MG63 (cell line): ENCODE data around the gene PTMS. TPM values are rescaled to one million over a fixed set of nuclear protein-coding genes. Genes with fewer than 3 reads are reported as not detected.
A peak's percentile ranks its signal among the peaks of the same experiment; 100 is the strongest.

Experiments used
- DNase-seq: peaks from one replicate; pipeline ENCODE4 v3.0.0-alpha.2; 2020
- H3K27me3 ChIP-seq: fragments of 250-450 bp; sonication (Bioruptor Pico); 2 replicates; pipeline ENCODE4 v1.5.1; 2020; ENCODE audit warnings: mild to moderate bottlenecking, moderate library complexity
- H3K36me3 ChIP-seq: fragments of 250-450 bp; sonication (Bioruptor Pico); 2 replicates; pipeline ENCODE4 v1.5.1; 2020; ENCODE audit warnings: mild to moderate bottlenecking, moderate library complexity
- H3K4me3 ChIP-seq: fragments of 250-450 bp; sonication (Bioruptor Pico); 2 replicates; pipeline ENCODE4 v1.5.1; 2020; ENCODE audit warnings: mild to moderate bottlenecking, moderate library complexity
- H3K9me3 ChIP-seq: fragments of 250-450 bp; sonication (Bioruptor Pico); 2 replicates; pipeline ENCODE4 v1.5.1; 2020; ENCODE audit warnings: mild to moderate bottlenecking, moderate library complexity
- total RNA-seq: library from RNA; depleted of rRNA; stranded (reverse); fragments of >200 nt; shearing (Covaris generic); gene quantifications from 2 replicates; pipeline ENCODE4 v1.2.3, GENCODE V29; 2014; ENCODE audit warnings: low replicate concordance

Gene PTMS
- total RNA-seq, 1 experiment from 2014 or later = 328 TPM

DNA sequence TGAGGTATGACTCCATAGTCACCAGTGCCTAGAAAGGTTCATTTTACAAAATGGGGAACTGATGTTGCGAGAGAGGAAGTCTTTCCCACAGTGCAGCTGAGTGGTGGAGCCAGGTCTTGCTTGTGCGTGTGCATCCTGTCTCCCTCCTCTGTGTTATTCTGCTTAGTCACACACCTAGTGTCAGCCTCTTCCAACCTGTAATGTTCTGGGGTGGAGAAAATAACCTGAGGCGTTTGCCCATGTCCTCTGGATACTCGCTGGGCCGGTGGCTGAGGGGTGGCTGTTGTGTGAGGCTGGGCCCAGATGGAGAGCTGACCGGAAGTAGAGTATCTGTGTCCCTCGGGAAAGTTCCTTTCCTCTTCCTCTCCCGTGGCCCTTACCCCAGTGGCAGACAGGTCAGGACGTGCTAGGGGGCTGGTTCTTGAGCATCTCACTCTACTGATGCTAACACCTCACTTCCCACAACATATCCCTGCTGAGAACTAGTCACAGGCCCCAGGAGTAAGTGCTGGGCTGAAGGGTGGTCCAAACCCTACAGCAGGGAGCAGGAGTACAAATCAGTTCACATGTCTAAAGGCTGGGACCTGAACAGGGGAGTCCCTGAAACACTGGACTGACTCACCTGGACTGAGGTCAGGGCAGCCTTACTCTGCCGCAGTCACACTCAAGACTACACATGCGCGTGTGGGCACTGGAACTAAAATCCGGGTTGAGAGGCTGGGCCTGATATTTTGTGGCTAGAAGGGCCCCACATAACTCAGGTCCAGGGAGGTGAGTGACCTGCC is 20.2 kb upstream of the PTMS start:
- no peak for DNase-seq
- Histone ChIP-seq H3K9me3 (no peaks in the 10 kb centered on the region), H3K36me3 (peaks cover 39% of the 10 kb centered on the region), H3K4me3 (no peak overlapping the region), H3K27me3 (no peaks in the 10 kb centered on the region)

DNA sequence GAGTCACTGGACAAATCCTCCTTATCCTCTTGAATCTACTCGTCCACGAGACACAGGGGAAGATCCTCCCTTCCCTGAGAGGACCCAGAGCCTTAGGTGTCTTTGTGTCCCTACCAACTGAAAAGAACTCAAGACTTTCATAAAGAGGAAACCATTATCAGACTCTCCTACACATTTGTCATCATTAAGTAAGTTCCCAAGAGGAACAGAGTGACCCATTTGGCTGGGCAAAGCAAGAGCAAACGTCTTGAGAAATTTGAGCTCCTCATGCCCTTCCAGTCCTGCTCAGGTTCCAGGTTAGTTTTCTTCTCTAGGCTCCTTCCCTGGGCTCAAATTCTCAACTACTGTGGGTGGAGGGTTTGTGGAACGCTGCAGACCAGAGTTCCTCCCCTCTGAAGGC is 18.9 kb upstream of the PTMS start:
- H3K27me3 ChIP-seq = no peaks in the 10 kb centered on the region
- H3K9me3 ChIP-seq = no peaks in the 10 kb centered on the region
- no peak for DNase-seq
- no peak overlapping the region for H3K4me3 ChIP-seq
- H3K36me3 ChIP-seq = peaks cover 51% of the 10 kb centered on the region

DNA sequence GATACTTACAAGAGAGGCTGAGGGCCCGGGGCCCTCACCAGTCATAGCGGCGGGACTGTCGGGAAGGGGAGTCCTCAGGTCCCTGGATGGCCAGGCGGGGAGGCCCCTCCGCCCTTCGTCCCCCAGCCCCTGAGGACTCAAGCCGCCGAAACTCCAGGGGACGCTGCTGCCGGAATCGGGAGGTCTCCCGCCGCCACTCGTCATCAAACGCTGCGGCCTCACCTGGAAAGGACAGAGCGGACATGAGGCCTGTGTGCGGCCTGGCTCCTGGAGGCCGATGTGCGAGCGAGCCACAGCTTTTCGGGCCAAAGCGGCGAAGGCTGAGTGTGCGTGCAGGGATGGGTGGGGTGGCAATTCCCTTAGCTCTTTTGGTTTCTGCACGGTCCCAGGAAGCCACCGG is 17.4 kb upstream of the PTMS start:
- no peak for DNase-seq
- Histone ChIP-seq H3K9me3 (no peaks in the 10 kb centered on the region), H3K36me3 (peaks cover 58% of the 10 kb centered on the region), H3K27me3 (no peaks in the 10 kb centered on the region), H3K4me3 (no peak overlapping the region)

DNA sequence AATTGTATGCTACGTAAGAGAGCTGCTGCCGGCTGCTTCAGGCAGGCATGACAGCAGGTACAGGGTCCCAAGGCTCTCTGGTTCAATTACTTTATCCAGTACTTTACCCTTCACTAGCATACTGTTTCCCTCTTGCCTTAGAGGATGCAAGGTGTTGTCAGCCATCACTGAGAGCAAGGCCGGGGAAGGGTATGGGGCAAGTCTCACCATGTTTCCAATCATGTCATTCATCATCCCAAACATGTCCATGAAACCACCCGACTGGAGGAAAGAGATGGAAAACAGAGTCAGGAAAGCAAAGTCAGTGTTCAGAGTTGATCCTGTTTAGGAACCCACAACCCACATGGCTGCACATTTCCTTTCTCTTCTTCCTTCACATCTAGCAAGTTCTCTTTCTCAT is 15.7 kb upstream of the PTMS start:
- no peaks in the 10 kb centered on the region for H3K9me3 ChIP-seq
- H3K27me3 ChIP-seq = no peaks in the 10 kb centered on the region
- no peak for DNase-seq
- peaks cover 58% of the 10 kb centered on the region for H3K36me3 ChIP-seq
- no peak overlapping the region for H3K4me3 ChIP-seq

DNA sequence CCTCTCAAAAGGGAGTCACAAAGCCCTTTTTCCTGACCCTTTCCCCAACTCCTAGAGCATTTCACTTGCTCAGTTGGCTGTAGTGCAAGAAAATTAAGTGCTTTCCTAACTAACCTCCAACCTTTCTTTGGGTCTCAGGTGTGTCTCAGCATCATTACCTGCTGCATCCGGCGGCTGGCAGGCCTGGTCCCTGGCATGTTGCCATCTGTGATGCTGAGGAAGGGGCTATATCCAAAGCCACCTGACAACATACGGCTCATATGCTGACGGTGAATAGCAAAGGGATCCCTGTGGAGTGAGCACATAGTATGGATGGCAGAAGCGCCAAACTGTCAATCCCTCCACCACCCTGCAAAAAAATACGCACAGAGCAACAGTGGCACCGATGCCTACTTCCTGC is 14.4 kb upstream of the PTMS start:
- Histone ChIP-seq H3K9me3 (no peaks in the 10 kb centered on the region), H3K4me3 (peak overlapping the region; percentile 97), H3K27me3 (no peaks in the 10 kb centered on the region), H3K36me3 (peaks cover 58% of the 10 kb centered on the region)
- no peak for DNase-seq

DNA sequence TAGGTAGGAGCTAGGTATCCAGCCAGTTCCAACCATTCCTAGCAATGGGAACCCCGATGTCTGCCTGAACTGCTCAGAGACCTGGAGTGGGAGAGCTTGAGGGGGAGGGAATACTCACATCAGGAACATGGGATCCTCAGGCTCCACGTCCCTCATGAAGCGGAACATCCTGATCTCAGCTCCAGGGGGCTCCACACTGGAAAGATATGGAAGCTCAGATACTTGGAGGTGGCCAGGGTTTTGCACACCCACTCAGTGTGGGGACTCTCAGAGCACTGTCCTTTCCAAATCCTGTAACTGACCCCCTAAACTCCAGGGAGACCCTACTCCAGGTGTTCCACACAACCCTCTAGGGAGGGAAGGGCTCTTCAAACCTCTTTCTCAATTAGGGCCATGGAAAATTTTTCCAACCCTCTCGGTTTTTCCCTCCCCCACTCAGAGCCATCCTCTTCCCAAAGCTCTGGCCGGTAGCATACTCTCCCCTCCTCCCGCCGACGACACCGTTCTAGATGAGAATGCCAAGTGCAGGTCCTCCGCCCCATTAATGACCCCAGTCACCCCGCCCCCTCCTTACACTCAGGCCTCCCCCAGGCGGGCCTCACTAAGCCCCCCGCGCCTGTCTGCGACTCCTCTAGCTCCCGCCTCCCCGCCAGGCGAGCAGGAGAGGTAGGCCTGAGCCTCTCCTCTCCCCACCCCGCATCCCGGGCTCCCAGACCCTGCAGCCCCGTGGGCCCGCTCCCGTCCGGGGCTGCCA is 13.8 kb upstream of the PTMS start:
- Histone ChIP-seq H3K27me3 (no peaks in the 10 kb centered on the region), H3K9me3 (no peaks in the 10 kb centered on the region), H3K36me3 (peaks cover 55% of the 10 kb centered on the region), H3K4me3 (peak overlapping the region; percentile 97)
- peak; percentile 49 for DNase-seq

DNA sequence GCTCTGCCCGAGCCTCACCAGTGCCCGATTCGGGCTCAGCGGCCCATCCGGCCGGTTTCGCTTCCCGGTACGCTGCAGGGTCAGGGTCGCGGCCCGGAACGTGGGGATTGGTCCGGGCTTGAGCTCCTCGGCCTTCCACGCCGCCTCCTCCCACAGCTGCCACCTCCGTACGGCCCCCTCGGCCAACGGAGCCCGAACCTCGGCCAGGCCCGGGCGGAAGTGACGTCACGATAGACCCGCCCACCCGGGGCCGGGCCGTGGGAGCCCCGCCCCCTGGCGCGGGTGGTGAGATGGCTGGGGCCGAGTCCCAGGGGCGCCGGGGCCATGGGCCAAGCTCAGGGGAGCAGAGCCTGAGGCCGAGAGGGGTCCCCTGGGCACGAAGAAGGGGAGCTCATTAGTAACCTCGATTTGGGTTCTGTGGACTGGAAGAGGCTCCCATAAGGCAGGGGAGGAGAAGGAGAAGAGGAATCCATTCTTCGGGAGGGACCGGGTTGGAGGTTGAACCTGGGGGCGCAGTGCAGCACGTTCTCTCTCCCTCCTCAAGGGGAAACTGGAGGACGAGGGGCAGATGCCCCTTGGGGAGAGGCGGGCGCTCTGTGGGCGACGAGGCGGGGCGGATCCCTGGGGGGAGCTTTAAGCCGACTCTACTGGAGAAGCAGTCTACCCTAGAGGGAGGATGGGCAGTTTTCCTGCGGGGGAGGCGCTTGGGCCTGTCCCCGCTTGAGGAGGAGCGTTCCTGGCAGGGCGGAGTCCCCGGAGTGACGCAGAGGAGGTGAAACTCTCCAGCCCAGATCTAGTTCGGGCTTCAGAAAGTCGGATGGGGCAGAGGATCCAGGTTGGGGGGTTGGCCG is 13.0 kb upstream of the PTMS start, which contains the start of gene MLF2:
Gene MLF2, minus strand, starts transcription at position 221 of the 851 bp plus-strand sequence. CDS start 807 bp downstream, outside the sequence.
- Histone ChIP-seq H3K36me3 (peaks cover 47% of the 10 kb centered on the region), H3K27me3 (no peaks in the 10 kb centered on the region)
- peak; percentile 98 for DNase-seq

DNA sequence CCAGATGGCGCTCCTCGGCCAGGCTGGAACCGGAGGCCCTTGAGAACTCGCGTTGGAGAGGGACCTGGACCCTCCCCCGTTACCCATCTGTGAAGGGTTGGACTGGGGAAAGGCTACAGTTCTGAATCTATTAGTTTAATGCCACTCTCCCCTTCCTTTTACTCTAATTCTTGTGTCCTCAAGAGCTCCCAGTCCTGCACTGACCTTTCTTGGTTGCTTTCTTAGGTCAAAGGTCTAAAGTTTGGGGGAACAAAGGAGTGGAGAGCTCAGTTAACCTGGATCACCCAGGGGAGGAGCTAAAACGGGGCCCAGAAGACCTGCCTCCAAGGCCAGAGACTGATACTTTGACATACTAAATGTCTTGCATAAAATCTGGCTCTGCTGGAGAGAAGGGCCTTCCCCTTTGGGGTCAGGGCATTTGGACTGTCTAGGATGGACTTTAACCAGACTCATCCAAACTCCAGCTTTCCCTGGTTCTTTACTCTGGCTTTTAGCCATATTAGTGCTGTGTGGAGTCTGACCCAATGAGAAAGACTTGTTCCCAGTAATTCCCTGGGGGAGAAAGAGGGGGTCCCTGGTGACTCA is 12.3 kb upstream of the PTMS start:
- no peak overlapping the region for H3K4me3 ChIP-seq
- DNase-seq = no peak

More for the DNA sequence above, 13.0 kb upstream of the PTMS start, which contains the start of gene MLF2:
- Histone ChIP-seq H3K9me3 (no peaks in the 10 kb centered on the region), H3K4me3 (peak within 1 kb of the TSS; percentile 97)

DNA sequence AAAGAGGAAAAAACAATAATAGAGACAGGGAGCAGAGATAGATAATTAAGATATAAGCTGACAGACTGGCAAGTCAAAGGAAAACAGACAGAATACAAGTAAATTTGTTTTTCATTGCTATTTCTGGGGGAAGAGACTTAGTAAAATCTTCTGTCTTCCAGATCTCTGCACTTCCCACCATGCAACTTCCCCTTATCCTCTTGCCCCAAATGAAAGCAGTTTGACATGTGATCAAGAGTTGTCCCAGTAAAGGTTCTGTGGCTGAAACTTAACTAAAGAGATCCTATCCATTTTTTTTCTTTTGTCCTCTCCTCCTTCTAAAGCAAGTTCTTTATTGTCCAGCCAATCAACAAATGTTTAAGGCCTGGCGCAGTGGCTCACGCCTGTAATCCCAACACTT is 11.8 kb upstream of the PTMS start:
- no peaks in the 10 kb centered on the region for H3K9me3 ChIP-seq
- H3K36me3 ChIP-seq = peaks cover 34% of the 10 kb centered on the region
- no peak for DNase-seq
- no peak overlapping the region for H3K4me3 ChIP-seq
- no peaks in the 10 kb centered on the region for H3K27me3 ChIP-seq

More for the DNA sequence above, 12.3 kb upstream of the PTMS start:
- no peaks in the 10 kb centered on the region for H3K27me3 ChIP-seq
- peaks cover 40% of the 10 kb centered on the region for H3K36me3 ChIP-seq
- H3K9me3 ChIP-seq = no peaks in the 10 kb centered on the region

DNA sequence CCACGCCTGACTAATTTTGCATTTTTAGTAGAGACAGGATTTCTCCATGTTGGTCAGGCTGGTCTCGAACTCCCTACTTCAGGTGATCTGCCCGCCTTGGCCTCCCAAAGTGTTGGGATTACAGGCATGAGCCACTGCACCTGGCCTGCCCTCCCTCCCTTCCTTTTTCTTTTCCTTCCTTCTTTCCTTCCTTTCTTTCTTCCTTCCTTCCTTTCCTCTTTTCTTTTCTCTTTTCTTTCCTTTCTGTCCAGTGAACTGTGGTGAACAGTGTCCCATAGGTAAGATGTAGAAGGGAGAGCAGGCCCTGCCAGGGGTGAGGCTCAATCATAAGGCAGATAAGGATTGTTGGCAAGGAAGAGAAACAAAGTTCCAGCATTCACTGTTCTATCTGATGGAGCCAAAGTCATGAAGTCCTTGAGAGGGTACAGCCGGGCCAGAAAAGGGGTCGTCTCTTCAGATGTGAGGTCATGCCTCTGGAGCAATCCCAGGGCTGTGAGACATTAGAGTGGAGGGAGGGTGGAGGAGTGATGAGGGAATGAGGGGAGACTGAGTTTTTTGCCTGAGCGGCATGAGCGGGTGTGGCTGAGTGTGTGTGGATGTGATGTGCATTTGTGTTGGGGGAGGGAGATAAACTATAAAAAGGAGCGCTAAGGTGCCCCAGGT is 9.0 kb upstream of the PTMS start:
- peaks cover 7% of the 10 kb centered on the region for H3K36me3 ChIP-seq
- H3K9me3 ChIP-seq = no peaks in the 10 kb centered on the region
- DNase-seq = no peak
- no peak overlapping the region for H3K4me3 ChIP-seq
- no peaks in the 10 kb centered on the region for H3K27me3 ChIP-seq

DNA sequence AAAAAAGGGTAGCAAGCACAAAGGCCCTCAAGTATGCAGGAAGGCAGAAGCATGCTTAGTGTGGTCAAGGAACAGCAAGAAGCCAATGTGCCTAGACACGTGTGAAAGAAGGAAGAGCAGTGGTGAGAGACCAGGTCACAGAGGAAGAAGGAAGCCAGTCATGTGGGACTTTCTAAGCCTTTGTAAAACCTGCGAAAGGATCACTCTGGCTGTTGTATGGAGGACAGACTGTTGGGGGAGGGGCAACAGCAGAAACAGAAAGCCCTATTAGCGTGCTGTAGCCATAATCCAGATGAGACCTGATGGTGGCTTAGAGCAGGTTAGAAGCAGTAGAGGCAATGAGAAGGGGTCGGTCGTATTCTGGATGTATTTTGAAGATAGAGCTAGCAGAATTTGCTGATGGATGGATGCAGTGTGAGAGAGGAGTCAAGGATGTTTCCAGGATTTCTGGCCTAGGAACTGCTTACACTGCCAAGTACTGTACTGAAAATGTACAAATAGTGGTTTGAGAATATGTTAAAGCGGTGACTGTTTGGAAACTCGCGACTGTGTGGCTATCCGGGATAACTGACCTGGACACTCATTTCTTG is 7.6 kb upstream of the PTMS start:
- no peaks in the 10 kb centered on the region for H3K9me3 ChIP-seq
- DNase-seq = no peak
- no peak overlapping the region for H3K4me3 ChIP-seq
- no peaks in the 10 kb centered on the region for H3K27me3 ChIP-seq
- H3K36me3 ChIP-seq = no peaks in the 10 kb centered on the region

DNA sequence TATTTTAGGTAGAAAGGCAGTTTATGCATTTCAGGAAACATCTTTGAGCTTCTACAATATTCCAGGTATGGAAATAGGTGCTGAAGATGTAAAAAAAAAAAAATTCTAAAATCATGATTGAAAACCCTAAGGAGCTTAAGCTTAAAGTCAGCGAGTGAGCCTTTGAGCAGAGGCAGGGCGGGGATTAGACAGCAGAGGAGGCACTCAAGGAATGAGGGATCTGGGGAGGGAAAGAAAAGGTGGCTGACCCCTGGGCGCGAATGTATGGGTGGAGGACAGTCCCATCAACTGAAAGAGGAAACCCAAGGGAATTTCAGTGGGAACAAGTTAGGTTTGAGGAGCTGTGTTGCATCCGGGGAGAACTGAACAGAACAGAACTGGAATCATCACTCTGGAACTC is 6.4 kb upstream of the PTMS start:
- no peak for DNase-seq
- Histone ChIP-seq H3K9me3 (no peaks in the 10 kb centered on the region), H3K4me3 (no peak overlapping the region), H3K36me3 (no peaks in the 10 kb centered on the region), H3K27me3 (no peaks in the 10 kb centered on the region)

DNA sequence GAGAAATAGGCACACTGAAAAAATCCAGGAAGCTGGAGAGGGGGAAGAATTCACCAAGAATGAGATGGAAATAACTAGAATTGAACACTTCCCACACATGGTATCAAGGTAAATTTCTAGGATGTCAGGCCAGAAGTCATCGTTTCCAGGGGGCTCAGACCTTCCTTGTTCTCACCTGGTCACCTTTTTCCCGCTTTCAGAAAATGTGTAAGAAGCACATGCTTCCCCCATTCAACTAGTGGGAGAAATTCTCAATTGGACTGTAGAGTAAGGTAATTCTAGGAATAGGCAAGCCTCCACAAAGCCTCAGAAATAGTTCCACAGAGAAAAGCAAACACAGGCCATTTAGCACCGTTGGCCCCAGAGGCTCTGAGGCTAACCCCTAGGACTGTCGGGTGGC is 2.8 kb upstream of the PTMS start:
- no peaks in the 10 kb centered on the region for H3K27me3 ChIP-seq
- H3K4me3 ChIP-seq = peak overlapping the region; percentile 22
- no peaks in the 10 kb centered on the region for H3K9me3 ChIP-seq
- peaks cover 8% of the 10 kb centered on the region for H3K36me3 ChIP-seq
- no peak for DNase-seq

DNA sequence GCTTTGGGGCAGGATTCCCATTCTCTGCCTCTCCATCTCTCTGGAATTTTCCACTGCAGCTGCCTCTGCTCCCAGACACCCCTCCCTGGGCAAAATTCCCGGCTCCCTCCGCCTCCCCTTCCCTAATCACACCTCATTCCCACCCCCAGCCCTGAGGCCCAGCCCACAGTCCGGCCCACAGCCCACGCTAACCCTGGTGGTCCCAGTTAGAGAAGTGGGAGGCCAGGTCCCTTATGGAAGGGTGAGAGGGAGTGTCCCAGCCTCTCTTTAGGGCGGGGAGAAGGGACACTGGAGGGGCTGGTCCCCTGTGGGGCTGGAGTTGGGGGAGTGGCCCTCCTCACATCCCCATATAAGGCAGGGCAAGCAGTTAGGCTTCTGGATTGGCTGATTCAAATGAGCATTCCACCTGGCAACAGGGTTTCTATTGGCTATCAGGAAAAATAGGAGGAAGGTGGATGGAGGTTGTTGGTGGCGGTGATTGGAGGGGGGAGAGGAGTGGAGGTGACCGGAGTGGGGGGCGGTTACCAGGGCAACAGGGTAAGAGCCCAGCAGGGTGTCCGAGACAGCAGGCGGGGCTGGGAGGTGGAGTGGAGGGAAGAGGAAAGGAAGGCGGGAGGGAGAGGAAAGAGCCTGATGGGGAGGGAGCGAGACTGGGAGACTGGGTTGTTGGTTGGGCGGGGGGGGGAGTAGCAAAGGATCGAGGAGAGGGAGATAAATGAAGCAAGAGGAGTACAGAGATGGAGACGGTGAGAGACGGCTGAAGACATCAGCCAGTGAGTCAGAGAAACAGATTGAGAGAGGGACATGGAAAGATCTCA is 1.9 kb upstream of the PTMS start:
- no peaks in the 10 kb centered on the region for H3K27me3 ChIP-seq
- H3K4me3 ChIP-seq = peak overlapping the region; percentile 22
- H3K9me3 ChIP-seq = no peaks in the 10 kb centered on the region
- H3K36me3 ChIP-seq = peaks cover 16% of the 10 kb centered on the region
- peak; percentile 98 for DNase-seq

DNA sequence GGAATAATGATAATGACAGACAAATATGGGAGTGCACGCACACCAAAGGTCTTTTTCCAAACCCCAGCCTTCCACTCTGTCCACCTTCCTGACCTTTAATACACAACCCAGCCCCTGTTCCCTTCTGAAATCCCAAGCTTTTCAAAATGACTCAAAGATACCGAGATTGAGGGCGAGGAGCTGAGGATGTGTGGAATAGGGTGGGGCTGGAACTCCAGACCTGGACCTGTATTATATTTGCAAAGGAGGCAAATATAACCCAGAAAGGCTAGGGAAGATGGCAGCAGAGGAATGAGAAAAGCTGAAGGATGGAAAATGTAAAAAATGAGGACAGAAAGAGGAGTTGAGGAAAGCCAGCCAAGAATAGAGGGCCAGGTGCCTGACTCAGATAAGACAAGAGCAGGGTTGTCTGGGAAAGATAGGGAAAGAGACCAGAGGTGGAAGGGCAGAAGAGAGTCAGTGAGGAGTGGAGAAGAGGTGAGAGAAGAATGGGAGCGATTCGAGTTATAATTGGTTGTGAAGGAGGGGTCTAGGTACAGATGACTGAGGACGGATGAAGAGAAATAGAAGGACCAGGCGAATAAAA is 1.0 kb upstream of the PTMS start:
- Histone ChIP-seq H3K9me3 (no peaks in the 10 kb centered on the region), H3K36me3 (peaks cover 24% of the 10 kb centered on the region), H3K27me3 (no peaks in the 10 kb centered on the region), H3K4me3 (peak overlapping the region; percentile 90)
- DNase-seq = no peak
